HG02840 (cell line): Measurements from ENCODE around the gene CSTA.

ENCODE experiments used
- ATAC-seq: cut with Tn5 transposase; IDR thresholded peaks from one replicate; pipeline ENCODE4 v1.9.1; 2021; ENCODE audit warnings: mild to moderate bottlenecking, moderate library complexity, moderate number of reproducible peaks; ENCODE audit not compliant: unreplicated experiment, low FRiP score

CSTA gene

GRCh38 chr3:122324871-122325323 is at the start of gene CSTA:
TSS of gene CSTA (plus strand) at chr3:122325248. CDS start at chr3:122325293, 45 bp downstream.
- no peak for ATAC-seq

GRCh38 chr3:122281891-122282290 is 43.2 kb upstream of the CSTA start:
- ATAC-seq = no peak

GRCh38 chr3:122283796-122284445 is 41.1 kb upstream of the CSTA start:
- no peak for ATAC-seq

- no peak for ATAC-seq
Measured at GRCh38 chr3:122284486-122284885, 40.6 kb upstream of the CSTA start.

GRCh38 chr3:122294359-122294758 is 30.7 kb upstream of the CSTA start:
- no peak for ATAC-seq

- no peak for ATAC-seq
Measured at GRCh38 chr3:122295266-122296062, 29.6 kb upstream of the CSTA start.

- no peak for ATAC-seq
Measured at GRCh38 chr3:122298239-122298638, 26.8 kb upstream of the CSTA start.

- ATAC-seq = no peak
Measured at GRCh38 chr3:122299215-122299614, 25.8 kb upstream of the CSTA start.

- ATAC-seq = no peak
Measured at GRCh38 chr3:122299872-122300460, 25.1 kb upstream of the CSTA start.

- ATAC-seq = no peak
Measured at GRCh38 chr3:122301063-122301462, 24.0 kb upstream of the CSTA start.

- ATAC-seq = no peak
Measured at GRCh38 chr3:122305818-122306621, 19.0 kb upstream of the CSTA start.

- no peak for ATAC-seq
Measured at GRCh38 chr3:122306622-122306953, 18.5 kb upstream of the CSTA start.

GRCh38 chr3:122307094-122307687 is 17.9 kb upstream of the CSTA start:
- no peak for ATAC-seq

GRCh38 chr3:122307976-122308375 is 17.1 kb upstream of the CSTA start:
- ATAC-seq = no peak

- ATAC-seq = no peak
Measured at GRCh38 chr3:122310361-122310760, 14.7 kb upstream of the CSTA start.

- ATAC-seq = no peak
Measured at GRCh38 chr3:122312826-122313225, 12.2 kb upstream of the CSTA start.

GRCh38 chr3:122313281-122313680 is 11.8 kb upstream of the CSTA start:
- ATAC-seq = no peak

- ATAC-seq = no peak
Measured at GRCh38 chr3:122314228-122314876, 10.7 kb upstream of the CSTA start.

- ATAC-seq = no peak
Measured at GRCh38 chr3:122315619-122316018, 9.4 kb upstream of the CSTA start.

- ATAC-seq = no peak
Measured at GRCh38 chr3:122316368-122316767, 8.7 kb upstream of the CSTA start.
